ENCODE results near the gene SYNPR. TPM values are rescaled to one million over a fixed set of nuclear protein-coding genes. Genes with fewer than 3 reads are reported as not detected.

Gene SYNPR
- polyA plus RNA-seq, 3 donors, result not detected

DNA sequence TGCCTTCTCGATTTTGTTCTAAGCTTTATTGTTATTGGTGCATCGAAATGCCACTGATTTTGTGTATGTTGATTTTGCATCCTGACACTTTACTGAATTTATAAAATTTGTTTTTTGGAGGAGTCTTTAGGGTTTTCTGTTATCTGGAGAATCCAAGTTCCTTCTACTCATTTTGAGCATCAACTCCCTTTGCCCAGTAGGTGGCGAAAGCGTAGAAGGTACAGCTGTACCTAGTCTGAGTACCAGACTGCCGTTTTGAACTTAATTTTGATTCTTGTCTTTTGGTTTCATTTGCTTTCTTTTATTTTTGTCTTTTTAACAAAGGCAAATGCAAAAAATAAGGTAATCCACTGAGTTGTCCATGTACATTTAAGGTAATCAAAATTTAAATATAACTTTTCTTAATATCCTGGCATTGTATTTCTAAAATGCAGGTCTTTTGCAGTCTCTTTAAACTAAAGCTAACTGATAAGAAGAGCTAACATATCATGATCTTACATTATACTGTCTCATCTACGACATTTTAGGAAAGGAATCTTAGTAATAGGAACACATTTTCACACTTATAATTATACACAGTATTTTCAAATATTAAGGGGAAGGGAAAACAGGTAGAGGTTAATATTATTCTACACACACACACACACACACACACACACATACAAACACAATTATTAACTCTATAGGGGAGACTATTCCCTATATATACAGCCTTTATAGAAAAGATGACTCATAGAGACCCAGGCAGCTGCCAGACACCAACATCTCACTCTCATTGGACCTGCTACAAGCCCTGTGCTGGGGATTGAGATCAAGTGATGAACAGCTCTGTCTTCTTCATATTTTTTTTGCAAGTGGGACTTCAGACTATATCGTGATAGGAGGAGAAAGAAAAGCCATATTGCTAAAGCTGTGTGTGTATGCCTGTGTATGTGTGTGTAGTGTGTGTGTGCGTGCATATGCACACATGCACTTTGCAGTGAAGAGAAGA lies 71.8 kb downstream of the SYNPR start:
- Histone ChIP-seq H3K36me3 (replicated peaks in 1 of 2; ENCODE audit: control insufficient read depth in 1 of 2, insufficient read depth in 2 of 2, low read length in 2 of 2) (no peaks in the 10 kb centered on the region), H3K27ac (ENCODE audit: low read depth in 1 of 2, low read length in 2 of 2) (no peak overlapping the region), H3K79me2 (ENCODE audit: insufficient read depth, low read length) (no peaks in the 10 kb centered on the region), H2AFZ (ENCODE audit: insufficient read depth, low read depth, low read length, poor library complexity, severe bottlenecking) (no peak overlapping the region), H3K9me3 (replicated peaks in 1 of 2; ENCODE audit: control insufficient read depth in 1 of 2, insufficient read depth in 1 of 2, low read length in 2 of 2) (no peaks in the 10 kb centered on the region), H3K4me2 (replicated peaks; ENCODE audit: extremely low read depth, low read length, poor library complexity, severe bottlenecking) (no peak overlapping the region), H3K4me1 (ENCODE audit: control insufficient read depth in 1 of 2, insufficient read depth in 2 of 2, low read length in 2 of 2) (no peaks in the 10 kb centered on the region), H4K20me1 (ENCODE audit: insufficient read depth, low read length) (no peaks in the 10 kb centered on the region), H3K9ac (ENCODE audit: insufficient read depth, low read length, poor library complexity, severe bottlenecking) (no peak overlapping the region), H3K4me3 (replicated peaks in 1 of 3; ENCODE audit: low read depth in 2 of 3, low read length in 3 of 3) (no peak overlapping the region), H3K27me3 (ENCODE audit: control insufficient read depth in 2 of 2, insufficient read depth in 2 of 2, low read length in 2 of 2) (no peaks in the 10 kb centered on the region)
- Mint-ChIP-seq H3K9me3 (peaks cover 0 to 2% (median 0%) of the 10 kb centered on the region in 7 donors), H3K36me3 (no peaks in the 10 kb centered on the region), H3K27ac (no peak overlapping the region), H3K4me1 (no peaks in the 10 kb centered on the region), H3K4me3 (no peak overlapping the region), H3K27me3 (ENCODE audit: low read depth in 3 of 3) (peaks cover 3 to 11% (median 8%) of the 10 kb centered on the region in 3 donors)
- TF ChIP-seq, protein P1, sequence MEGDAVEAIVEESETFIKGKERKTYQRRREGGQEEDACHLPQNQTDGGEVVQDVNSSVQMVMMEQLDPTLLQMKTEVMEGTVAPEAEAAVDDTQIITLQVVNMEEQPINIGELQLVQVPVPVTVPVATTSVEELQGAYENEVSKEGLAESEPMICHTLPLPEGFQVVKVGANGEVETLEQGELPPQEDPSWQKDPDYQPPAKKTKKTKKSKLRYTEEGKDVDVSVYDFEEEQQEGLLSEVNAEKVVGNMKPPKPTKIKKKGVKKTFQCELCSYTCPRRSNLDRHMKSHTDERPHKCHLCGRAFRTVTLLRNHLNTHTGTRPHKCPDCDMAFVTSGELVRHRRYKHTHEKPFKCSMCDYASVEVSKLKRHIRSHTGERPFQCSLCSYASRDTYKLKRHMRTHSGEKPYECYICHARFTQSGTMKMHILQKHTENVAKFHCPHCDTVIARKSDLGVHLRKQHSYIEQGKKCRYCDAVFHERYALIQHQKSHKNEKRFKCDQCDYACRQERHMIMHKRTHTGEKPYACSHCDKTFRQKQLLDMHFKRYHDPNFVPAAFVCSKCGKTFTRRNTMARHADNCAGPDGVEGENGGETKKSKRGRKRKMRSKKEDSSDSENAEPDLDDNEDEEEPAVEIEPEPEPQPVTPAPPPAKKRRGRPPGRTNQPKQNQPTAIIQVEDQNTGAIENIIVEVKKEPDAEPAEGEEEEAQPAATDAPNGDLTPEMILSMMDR (IDR thresholded peaks at IDR 0.05), result peak; percentile 84
- intact Hi-C loops (cut with micrococcal nuclease), result loop anchor here (5.0 kb wide), 1 partner anchor 467 kb away; the partner anchor contains the start of gene C3orf49 (in 2 of the 2)
- WGBS (ENCODE audit: insufficient coverage), result 79% methylated on average over 2 of the region's 8 CpGs
- DNase-seq, result peak; percentile 29 to 67 (median 51)

DNA sequence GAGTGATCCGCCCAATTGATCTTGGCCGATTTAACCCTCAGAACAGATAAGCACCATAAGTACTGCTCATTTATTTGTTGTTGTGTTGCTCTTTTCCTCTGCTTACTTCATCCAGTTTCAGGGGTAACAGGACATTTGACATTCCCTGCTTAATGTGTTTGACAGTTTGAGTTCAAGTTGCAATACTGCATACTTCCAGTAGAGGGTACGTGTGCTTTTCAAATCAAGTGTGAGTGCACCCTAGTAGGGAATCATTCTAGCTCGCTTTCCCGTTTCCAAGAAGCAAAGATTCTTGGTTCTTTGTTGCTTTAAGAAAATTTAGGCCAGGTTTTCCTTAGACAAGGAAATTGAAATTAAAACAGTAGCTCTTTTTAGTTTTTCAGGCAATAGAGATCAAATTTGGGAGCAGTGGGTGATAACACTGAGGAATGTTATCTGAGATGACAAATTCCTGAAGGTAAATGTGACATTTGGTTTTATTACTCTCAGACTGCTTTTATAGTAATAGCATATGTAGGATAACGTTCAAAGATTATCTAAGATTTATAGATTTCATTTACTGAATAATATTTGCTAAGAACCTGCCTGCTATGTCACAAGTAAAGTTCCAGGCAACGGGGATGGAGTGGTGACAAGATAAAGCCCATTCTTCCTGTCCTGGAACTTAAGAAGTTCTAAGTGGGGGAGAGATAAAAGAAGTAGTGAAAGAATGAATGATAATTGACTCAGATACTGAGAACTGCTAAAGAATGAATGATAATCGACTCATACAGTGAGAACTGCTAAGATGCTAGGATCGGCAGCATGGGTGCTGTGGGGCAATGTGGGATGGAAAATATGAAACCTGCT lies 73.3 kb downstream of the SYNPR start:
- no peaks in the 10 kb centered on the region for H4K20me1 ChIP-seq (ENCODE audit: insufficient read depth, low read length)
- H3K27me3 ChIP-seq (ENCODE audit: control insufficient read depth in 2 of 2, insufficient read depth in 2 of 2, low read length in 2 of 2), result no peaks in the 10 kb centered on the region
- no peak overlapping the region for H3K4me3 ChIP-seq (replicated peaks in 1 of 3; ENCODE audit: low read depth in 2 of 3, low read length in 3 of 3)
- no peak overlapping the region for H2AFZ ChIP-seq (ENCODE audit: insufficient read depth, low read depth, low read length, poor library complexity, severe bottlenecking)
- H3K9me3 ChIP-seq (replicated peaks in 1 of 2; ENCODE audit: control insufficient read depth in 1 of 2, insufficient read depth in 1 of 2, low read length in 2 of 2), result no peaks in the 10 kb centered on the region
- no peak overlapping the region for H3K4me2 ChIP-seq (replicated peaks; ENCODE audit: extremely low read depth, low read length, poor library complexity, severe bottlenecking)
- H3K36me3 ChIP-seq (replicated peaks in 1 of 2; ENCODE audit: control insufficient read depth in 1 of 2, insufficient read depth in 2 of 2, low read length in 2 of 2), result no peaks in the 10 kb centered on the region
- no peaks in the 10 kb centered on the region for H3K4me1 ChIP-seq (ENCODE audit: control insufficient read depth in 1 of 2, insufficient read depth in 2 of 2, low read length in 2 of 2)
- H3K79me2 ChIP-seq (ENCODE audit: insufficient read depth, low read length), result no peaks in the 10 kb centered on the region
- no peak overlapping the region for H3K27ac ChIP-seq (ENCODE audit: low read depth in 1 of 2, low read length in 2 of 2)
- no peak overlapping the region for H3K9ac ChIP-seq (ENCODE audit: insufficient read depth, low read length, poor library complexity, severe bottlenecking)
- 51% methylated on average over 5 of the region's 9 CpGs for WGBS (ENCODE audit: insufficient coverage)
- Mint-ChIP-seq H3K27me3 (ENCODE audit: low read depth in 3 of 3) (peaks cover 3 to 16% (median 5%) of the 10 kb centered on the region in 3 donors), H3K4me3 (no peak overlapping the region), H3K9me3 (no peaks in the 10 kb centered on the region), H3K27ac (peak overlapping the region in 1 of 7 donors; percentile 74), H3K36me3 (no peaks in the 10 kb centered on the region), H3K4me1 (no peaks in the 10 kb centered on the region)
- intact Hi-C loops (cut with micrococcal nuclease), result loop anchor here in 1 of 2 donors (5.0 kb wide), 1 partner anchor 466 kb away; the partner anchor contains the start of gene C3orf49
- TF ChIP-seq, protein P1 (IDR thresholded peaks at IDR 0.05), result peak; percentile 88
- peak; percentile 8 to 45 (median 36) for DNase-seq
